HT-29 (cell line): ENCODE measurements around the gene KCNQ2. TPM values are rescaled to one million over a fixed set of nuclear protein-coding genes. Genes with fewer than 3 reads are reported as not detected.
"Not testable (repeated sequence)": the region's sequence is repeated elsewhere in the genome, so short reads cannot be mapped to it uniquely, and the experiment has no call there.

Experiments
- DNase-seq: peaks from one replicate; pipeline ENCODE4 v3.0.0-alpha.2; 2015; ENCODE audit warnings: low spot score
- total RNA-seq: library from RNA; depleted of rRNA; stranded (reverse); fragments of >200 nt; shearing (Covaris generic); gene quantifications from 2 replicates; pipeline ENCODE4 v1.2.3, GENCODE V29; 2014; rRNA removed

Gene KCNQ2
- total RNA-seq = 0.08 and 0.13 TPM in 2 replicates

DNA sequence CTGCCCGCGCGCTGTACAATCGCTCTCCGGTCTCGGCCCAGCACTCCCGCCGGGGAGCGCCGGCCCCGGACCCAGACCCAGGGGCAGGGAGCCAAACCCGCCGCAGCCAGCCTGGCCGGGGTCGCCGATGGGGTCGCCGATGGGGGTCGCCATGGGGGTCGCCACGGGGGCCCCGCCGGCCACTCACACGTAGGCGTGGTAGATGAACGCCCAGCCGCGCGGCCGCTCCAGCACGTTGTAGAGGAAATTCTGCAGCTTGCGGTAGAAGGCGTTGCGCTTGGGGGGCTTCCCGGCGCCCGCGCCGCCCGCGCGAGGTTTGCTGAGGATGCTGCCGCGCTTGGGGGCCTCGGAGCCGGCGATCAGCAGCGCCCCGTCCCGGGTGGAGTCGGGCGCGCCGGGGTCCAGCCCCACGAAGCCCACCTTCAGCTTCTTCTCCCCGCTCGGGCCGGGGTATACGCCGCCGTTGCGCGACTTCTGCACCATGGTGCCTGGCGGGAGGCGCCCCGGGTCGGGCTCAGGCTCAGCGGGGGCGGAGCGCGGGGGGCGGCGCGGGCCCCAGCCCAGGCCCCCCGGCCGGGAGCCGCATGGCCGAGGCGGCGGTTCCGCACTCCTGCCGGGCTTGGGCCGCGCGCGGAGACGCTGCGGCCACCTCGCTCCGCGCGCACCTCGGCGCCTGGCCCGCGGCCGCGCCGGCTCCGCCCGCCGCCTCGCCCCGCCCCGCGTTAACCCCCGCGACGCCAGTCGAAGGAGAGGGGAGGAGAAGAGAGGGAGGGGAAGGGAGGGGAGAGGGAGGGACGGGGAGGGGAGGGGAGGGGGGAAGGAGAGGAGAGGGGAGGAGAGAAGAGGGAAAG, at the start of gene KCNQ2:
KCNQ2 (minus strand) TSS at position 675 of the 851 bp plus-strand sequence; CDS start at position 483, 192 bp downstream.
- no peak for DNase-seq

DNA sequence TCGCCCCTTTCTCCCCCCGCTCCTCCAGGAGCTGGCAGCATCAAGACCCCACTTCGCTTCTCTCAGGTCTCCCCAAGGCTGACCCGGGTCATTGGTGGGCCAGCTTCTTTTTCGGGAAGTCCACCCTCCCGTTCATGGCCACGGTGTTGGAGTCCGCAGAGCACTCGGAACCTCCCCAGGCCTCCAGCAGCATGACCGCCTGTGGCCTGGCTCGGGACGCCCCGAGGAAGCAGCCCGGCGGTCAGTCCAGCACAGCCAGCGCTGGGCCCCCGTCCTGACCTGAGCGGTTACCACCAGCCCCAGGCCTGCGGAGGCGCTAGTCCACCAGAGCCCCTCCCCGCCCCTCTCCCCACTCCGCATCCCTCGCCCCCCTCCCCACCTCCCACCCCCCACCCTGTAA, 49.1 kb upstream of the KCNQ2 start:
- DNase-seq = no peak

DNA sequence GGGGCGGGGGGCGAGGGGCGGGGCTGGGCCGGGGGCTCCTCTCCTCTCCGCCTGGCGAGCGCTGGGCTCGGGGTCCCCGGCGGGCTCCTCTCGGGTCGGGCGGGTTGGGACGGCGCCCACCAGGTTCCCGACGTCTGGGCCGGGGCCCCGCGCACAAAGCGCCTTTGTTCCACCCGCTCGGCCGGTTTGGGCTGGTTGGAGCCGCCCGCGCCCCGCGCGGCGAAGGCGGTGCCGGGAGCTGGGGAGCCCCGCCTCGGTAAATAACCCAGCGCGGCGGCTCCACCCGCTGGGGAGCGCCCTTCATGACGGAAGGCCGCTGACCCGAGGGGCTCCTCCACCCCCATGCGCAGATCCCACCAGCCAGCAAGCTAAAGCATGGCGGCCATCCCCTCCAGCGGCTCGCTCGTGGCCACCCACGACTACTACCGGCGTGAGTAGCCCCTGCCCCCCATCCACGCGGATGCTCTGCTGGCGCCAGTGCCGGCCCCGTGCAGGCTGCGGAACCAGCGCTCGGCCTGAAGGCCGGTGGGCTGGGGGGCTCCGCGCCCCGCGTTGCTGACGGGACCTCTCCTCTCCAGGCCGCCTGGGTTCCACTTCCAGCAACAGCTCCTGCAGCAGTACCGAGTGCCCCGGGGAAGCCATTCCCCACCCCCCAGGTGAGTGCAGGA, 48.6 kb upstream of the KCNQ2 start:
- DNase-seq = peak; percentile 96

DNA sequence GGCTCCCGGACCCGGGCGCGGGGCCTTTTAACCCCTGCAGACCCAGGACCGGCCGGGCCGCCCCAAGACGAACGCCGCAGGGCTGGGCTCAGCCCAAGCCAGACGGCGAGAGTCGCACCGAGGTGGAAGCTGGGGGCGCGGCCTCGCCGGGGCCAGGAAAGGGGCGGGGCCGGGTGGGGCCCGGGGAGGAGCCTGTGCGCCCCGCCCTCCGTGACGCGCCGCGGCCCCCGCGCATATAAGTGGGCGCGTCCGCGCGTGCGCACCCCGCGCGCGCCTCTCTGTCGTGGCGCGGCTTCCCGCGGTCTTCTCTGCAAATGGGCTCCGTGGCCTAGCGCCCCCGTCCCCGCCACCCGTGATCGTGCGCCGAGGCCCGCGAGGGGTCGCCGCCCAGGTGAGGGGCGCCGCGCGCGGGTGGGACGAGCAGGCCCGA, 48.1 kb upstream of the KCNQ2 start, which contains the start of gene PPDPF:
PPDPF (plus strand) TSS at position 262 of the 430 bp plus-strand sequence. CDS start 544 bp downstream, outside the sequence.
- DNase-seq = peak; percentile 92

DNA sequence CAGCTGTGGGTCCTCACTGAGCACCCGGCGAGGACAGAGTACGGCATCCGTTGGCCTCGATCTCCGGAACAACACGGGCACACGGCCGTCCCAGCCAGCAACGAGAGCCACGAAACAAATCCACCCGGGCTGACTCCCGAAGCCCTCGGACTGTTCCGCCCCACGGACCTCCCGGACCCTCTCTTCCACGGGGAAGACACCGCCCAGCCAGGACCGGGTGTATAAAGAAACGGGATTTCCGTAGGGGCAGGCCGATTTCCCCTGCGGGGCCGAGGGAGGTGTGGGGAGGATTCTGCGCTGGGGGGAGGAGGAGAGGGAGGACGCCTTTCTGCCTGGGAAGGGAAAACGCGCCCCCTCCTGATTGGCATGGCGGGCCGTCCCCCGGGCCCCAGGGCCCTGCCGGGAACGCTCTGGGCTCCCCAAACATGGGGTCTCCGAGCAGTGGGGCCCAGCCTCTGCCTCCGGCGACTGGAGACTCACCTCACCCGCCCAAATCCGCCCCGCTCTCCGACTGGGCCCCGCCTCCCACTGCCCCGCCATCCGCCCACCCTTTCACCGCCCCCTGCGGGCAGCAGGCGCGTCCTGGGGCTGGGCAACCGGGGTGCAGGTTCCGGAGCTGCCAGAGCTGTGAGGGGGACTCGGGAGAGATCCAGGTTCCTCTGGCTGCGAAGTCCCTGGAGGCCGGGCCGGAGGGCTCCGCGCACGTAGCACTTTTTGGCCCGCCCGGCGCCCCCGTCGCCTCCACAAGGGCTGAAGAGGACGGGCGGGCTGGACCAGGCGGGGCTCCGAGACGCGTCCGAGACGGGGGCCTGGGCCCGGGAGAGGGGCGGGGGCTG, 47.4 kb upstream of the KCNQ2 start:
- no peak for DNase-seq

DNA sequence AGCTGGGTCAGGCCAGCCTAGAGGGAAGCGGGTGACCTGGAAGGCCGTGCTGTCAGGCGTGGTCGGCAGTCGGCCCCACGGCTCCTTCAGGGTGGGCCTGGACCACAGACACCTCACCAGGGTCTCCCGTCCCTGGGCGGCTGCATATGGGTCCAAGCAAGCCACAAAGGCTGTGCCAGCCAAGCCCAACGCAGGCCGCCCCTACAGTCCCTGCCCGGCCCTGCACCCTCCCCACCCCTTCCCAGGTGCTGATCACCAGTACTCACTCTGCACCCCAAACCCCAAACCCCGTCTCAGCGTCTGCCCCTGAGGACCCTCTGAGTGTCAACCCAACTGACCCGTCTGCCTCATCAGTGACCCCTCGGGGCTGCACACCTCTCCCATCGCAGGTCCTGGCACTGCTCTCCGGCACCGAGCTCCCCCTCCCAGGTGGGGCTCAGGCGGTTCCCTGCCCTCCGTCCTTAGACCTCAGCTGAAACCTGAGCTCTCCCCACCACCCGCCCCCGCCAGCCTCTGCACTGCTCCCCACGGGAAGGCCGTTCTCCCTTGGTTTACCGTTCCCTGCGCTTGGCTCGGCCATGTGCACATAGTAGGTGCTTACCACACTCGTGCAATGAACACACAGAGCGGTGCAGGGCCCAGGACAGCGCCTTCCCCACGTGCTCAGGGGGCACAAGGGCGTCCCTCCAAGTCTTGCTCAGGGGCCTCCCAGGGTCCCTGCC, 46.7 kb upstream of the KCNQ2 start:
- no peak for DNase-seq

DNA sequence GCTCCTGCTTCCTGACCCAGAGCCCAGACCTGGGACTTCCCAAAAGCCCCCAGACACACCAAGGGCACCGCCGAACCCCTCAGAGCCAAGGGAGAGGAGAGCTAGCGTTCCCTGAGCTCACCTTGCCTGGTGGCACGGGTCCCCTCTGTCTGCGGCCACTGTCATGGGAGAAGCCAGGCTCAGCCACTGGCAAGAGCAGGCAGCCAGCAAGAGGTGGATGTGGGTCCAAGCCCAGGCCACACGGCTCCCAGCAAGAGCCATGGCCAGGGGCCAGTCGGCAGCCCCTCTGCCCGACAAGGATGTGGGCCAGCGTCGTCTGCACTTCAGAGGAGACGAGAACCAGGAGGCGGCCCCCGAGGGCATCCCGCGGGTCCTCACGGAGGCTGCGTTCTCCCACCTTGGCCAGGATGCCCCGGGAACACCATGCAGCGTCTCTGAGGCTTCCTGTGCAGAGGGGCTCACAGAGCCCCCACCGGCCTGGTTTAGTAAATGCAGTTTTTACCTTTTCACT, 46.0 kb upstream of the KCNQ2 start:
- no peak for DNase-seq

DNA sequence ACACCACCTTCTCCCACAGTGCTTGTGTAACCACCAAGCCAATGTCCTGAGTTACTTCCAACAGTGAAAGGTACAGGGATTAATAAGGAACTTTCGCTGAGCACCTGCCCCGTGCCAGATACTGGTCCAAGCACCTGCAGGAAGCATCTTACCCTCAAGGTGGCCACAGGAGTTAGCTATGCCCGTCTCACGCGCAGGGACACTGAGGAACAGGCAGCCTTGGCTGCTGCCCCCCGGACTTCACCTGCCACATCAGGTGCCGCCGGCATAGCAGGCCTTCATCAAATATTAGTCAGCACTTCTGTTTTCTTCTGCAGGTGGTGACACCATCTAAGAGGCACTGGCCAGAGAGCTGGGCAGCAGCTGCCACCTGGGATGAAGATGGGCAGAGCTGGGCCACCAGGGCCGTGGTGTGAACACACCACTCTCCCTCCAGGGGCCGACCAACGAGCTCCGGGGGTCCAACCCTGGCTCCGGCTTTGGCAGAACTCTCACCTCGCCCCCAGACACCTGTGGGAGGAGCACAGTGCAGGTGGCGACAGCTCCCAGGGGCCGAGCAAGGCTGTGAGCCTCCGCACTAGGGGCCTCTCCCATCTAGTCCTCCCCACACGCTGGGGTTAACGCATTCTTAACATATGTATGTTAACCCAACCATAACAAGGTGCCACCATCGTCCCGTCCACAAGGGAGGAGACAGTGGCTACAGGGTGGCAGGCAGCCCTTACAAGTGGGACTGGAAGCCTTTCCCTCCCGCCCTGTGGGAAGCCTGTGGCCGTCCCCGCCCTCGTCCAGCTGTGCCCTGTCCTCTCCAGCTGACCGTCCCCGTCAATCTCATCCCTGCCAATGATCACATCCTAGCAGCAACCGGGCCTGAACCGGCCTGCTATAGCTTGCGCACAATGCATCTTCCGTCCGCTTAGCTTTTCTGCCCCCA, 45.2 kb upstream of the KCNQ2 start:
- no peak for DNase-seq

DNA sequence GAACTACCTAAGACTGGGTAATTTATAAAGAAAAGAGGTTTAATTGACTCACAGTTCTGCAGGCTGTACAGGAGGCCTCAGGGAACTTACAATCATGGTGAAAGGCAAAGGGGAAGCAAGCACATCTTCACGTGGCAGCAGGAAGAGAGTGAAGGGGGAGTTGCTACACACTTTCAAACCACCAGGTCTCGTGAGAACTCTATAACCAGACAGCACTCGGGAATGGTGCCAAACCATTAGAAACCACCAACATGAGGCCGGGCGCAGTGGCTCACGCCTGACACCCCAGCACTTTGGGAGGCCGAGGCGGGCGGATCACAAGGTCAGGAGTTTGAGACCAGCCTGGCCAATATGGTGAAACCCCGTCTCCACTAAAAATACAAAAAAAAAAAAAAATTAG, 42.1 kb upstream of the KCNQ2 start:
- not testable (repeated sequence) for DNase-seq

DNA sequence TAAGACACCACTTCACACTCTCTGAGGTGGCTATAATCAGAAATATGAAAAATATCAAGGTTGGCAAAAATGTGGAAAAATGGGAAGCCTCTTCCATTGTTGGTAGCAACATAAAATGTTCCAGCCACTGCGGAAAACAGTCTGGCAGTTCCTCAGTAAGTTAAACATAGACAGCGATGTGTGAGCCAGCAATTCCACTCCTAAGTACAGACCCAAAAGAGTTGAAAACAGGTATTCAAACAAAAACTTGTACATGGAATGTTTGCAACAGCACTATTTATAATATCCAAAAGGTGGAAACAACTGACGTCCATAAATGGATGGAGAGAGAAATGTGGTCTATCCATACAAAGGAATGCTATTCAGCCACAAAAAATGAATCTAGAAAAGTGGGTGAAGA, 40.8 kb upstream of the KCNQ2 start:
- DNase-seq = no peak

DNA sequence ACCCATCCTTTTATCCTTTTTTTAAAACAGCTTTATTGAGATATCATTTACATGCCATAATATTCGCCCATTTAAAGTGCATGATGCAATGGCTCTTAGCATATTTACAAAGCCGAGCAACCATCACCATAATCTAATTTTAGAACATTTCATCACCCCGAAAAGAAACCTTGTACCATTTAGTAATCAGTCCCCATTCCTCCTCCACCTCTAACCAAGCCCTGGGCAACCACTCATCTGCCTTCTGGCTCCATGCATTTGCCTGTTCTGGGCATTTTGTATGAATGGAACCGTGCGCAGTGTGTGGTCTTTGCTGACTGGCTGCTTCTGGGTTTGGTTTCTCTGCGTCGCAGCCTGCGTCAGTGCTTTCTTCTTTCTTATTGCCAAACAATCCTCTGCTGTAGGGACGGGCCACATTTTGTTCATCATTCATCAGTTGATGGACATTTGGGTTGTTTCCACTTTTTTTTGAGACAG, 36.7 kb upstream of the KCNQ2 start:
- DNase-seq = no peak

DNA sequence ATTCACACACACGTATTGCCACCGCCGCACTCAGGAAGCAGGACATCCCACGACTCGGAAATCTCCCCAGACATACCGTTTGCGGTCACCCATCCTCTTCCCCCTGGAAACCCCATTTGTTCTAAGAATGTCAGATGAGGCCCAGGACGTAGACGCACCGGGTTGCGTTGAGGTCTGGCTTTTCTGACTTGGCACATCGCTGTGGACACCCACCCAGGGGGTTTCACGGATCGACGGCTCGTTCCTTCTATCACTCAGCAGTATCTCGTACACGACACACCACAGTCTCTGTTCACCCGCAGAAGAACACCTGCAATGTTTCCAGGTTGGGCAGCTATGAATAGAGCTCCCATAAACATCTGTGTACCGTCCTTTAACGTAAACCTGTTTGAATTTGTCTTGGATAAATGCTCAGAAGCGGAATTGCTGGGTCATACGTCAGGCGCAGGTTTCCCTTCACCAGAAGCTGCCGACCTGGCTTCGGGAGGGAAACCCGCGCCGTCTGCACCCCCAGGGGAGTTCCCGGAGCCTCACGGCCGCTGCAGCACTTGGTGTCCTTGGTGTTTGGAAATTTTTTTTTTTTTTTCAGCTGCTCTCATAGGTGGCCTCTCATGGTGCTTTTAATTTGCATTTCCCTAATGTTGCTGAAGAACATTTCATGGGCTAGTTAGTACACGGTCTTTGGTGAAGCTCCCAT, 35.8 kb upstream of the KCNQ2 start:
- DNase-seq = no peak

DNA sequence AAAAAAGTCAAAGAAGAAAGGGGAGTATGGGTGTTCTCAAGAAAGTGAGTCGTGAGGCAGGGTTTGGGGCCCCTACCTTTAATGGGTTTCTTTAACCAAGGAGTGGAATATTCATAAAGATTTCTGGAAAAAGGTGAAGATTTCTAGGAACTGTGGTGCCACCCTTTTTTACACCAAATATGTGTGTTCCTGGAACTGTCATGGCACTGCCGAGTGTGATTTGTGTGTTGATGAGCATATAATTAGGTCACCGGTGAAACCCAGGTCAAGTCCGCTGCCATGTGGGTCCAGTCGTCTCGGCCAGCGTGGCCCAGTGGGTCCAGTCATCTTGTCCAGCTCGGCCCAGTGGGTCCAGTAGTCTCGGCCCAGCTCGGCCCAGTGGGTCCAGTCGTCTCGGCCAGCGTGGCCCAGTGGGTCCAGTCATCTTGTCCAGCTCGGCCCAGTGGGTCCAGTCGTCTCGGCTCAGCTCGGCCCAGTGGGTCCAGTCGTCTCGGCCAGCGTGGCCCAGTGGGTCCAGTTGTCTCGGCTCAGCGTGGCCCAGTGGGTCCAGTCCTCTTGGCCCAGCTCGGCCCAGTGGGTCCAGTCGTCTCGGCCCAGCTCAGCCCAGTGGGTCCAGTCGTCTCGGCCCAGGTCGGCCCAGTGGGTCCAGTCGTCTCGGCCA, 34.8 kb upstream of the KCNQ2 start:
- no peak for DNase-seq

DNA sequence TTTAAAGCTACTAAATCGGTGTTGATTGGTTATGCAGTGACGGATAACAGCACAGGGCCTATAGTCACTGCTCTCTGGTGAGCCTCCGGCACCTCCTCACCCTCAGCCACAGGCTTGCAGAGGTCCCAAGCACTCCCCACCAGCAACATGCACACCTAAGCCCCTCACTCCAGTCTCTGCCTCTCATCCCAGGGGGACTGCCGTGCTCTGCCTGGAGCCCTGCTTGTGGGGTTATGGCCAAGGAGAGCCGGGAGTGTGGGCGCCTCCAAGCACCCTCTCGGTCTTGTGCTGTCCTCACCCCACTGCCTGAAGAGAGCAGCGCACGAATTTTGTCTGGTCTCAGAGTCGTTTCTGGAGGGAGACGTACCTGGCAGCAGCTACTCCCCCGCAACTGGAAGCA, 33.3 kb upstream of the KCNQ2 start:
- no peak for DNase-seq

DNA sequence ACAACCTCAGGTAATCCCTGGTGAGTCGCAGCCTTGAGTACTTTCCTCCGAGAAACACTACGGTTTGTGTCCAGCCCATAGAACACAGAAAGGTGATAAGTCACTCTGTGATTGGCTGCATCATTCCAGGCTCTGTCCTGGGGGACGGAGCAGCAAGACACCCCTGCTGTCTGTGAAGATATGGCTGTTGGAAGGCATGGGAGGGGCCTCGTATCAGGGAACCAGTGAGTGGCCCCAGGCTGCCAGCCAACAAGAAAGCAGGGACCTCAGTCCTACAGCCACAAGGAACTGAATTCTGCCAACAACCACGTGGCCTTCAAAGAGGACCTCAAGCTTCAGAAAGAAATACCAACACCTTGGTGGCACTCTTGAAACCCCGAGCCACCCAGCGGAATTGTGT, 32.8 kb upstream of the KCNQ2 start:
- no peak for DNase-seq

DNA sequence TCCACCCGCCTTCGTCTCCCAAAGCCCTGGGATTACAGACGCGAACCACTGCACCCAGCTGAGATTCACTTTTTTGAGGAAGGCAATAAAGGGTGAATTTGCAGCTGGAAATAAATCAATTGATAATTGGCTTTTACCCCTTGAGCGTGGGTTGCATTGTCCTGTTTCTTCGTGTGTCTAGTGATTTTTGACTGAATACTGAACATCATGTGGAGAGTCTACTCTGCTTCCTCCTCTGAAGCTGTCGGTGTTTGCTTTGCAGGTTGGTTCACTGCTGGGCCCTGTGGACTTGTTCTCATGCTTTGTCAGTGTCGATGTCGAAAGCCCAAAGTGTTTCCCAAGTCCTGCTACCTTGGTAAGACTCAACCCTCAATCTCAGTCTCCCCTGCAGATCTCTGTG, 32.2 kb upstream of the KCNQ2 start:
- DNase-seq = no peak

DNA sequence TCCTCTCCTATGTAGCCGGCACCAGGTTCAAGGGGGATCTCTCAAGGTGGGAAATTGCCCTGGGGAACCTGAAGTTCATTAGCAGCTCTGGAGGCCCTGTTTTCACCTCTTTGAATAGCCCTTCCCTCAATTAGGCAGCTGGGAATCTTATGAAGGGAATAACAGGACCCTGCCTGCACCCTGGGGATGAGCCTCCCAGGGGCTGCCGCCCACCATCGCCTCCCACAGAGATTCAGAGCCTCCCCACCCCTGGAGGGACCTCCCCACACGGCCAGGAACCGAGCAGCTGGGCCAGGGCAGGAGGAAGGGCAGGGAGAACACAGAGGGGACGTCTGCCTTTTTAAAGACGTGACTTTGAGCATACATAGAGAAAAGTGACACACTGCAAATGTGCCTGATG, 31.1 kb upstream of the KCNQ2 start:
- no peak for DNase-seq

DNA sequence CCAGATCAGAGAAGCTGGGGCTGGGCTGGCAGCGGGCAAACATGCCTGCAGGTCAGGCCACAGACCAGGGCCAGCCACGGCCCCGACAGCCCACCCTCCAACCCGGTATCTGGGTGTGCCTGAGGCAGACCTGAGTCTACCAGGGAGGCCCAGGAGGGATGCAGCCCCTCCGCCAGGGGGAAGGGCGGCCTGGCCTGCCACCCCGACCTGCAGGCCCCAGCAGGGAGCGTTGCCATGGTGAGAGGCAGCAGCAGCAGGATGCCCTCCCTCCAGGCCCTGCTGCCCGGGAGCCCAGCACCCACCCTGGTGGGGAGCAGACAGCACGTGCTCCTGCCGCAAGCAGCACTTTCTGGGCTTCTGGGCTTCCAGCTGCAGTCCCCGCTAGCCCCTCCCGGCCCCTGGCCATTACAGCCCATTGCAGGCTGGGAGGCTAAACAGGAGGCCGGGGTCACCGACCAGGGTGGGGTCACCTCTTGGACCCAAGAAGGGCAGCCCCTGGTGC, 30.3 kb upstream of the KCNQ2 start:
- DNase-seq = no peak
